ENCODE data around the gene PADI3. TPM values are rescaled to one million over a fixed set of nuclear protein-coding genes. Genes with fewer than 3 reads are reported as not detected.

The PADI3 gene
- total and polyA plus RNA-seq, 2 donors (not counting 3 experiments of a cell fraction or from before 2014, with no cell fraction given) = not detected

- Histone ChIP-seq H3K9me1 (replicated peaks; ENCODE audit: control insufficient read depth, extremely low read depth, insufficient read depth, low read length) (no peaks in the 10 kb centered on the region), H2AFZ (ENCODE audit: low read depth, low read length) (no peak overlapping the region), H3K9me3 (replicated peaks; ENCODE audit: control insufficient read depth, insufficient read depth, low read length) (no peaks in the 10 kb centered on the region), H3K4me1 (ENCODE audit: control insufficient read depth, extremely low read depth, insufficient read depth, low read length) (no peaks in the 10 kb centered on the region), H3K4me2 (ENCODE audit: insufficient read depth, low read length) (no peak overlapping the region), H3K36me3 (ENCODE audit: control insufficient read depth in 2 of 2, extremely low read depth in 1 of 2, insufficient read depth in 2 of 2, low read length in 2 of 2) (no peaks in the 10 kb centered on the region), H3K4me3 (replicated peaks in 1 of 3; ENCODE audit: insufficient read depth in 1 of 3, low read depth in 1 of 3, low read length in 3 of 3) (no peak overlapping the region), H3K9ac (replicated peaks; ENCODE audit: extremely low read depth, insufficient read depth, low read length) (no peak overlapping the region), H4K20me1 (replicated peaks; ENCODE audit: control insufficient read depth, extremely low read depth, insufficient read depth, low read length) (no peaks in the 10 kb centered on the region), H3K79me2 (ENCODE audit: control insufficient read depth, insufficient read depth, low read length) (no peaks in the 10 kb centered on the region), H3K27me3 (ENCODE audit: control insufficient read depth in 2 of 2, insufficient read depth in 2 of 2, low read length in 2 of 2) (peaks cover 0 to 2% of the 10 kb centered on the region in 2 experiments), H3K27ac (ENCODE audit: insufficient read depth, low read depth, low read length) (no peak overlapping the region)
- POLR2A ChIA-PET = no interaction called here
- no peak for FAIRE-seq
- dilution Hi-C loops (cut with MboI; ENCODE audit: extremely low pct_ligation_motif_present, low sequenced_read_pairs) (no loop called here), intact Hi-C loops (cut with micrococcal nuclease) (no loop called here)
- CTCF ChIA-PET = interaction anchor here (1.2 kb wide), 1 partner anchor 47 kb away, joined by 3 read pairs; no protein-coding TSS in a partner anchor
- TF ChIP-seq POLR2AphosphoS5 (IDR thresholded peaks at IDR 0.05; ENCODE audit: insufficient read depth, low read depth, low read length) = no peak
- no peak for TF ChIP-seq GATA2 (IDR thresholded peaks at IDR 0.05; ENCODE audit: insufficient read depth, insufficient read length, low read depth, low read length)
- TF ChIP-seq JUN (IDR thresholded peaks at IDR 0.05; ENCODE audit: borderline replicate concordance, insufficient read depth, insufficient read length, low read depth) = no peak
- TF ChIP-seq POLR2A (IDR thresholded peaks at IDR 0.05; ENCODE audit: low read depth, low read length) = no peak
- no peak for TF ChIP-seq CTCF (IDR thresholded peaks at IDR 0.05; ENCODE audit: extremely low read depth in 1 of 2, insufficient read depth in 1 of 2, low read depth in 1 of 2, low read length in 2 of 2)
- no peak for TF ChIP-seq MAX (IDR thresholded peaks at IDR 0.05; ENCODE audit: insufficient read depth, insufficient read length)
- no peak for TF ChIP-seq FOS (IDR thresholded peaks at IDR 0.05; ENCODE audit: borderline replicate concordance, insufficient read depth, low read length)
- no peak for TF ChIP-seq EZH2 (IDR thresholded peaks at IDR 0.05; ENCODE audit: borderline replicate concordance, low read depth, low read length, severe bottlenecking)
- no peak for TF ChIP-seq MYC (IDR thresholded peaks at IDR 0.05; ENCODE audit: low read depth, low read length)
- DNase-seq (ENCODE audit: low read depth, low spot score) = no peak
- no TSS peak for BruUV-seq (replicated peaks)
Observed at GRCh38 chr1:17309426-17310067, 60.6 kb downstream of the PADI3 start.

Data from endothelial cell of umbilical vein (primary cell).